HG03342 (cell line): ENCODE results near the gene ARL16.
A peak's percentile ranks its signal among the peaks of the same experiment; 100 is the strongest.

Experiments used
- ATAC-seq: cut with Tn5 transposase; IDR thresholded peaks from one replicate; pipeline ENCODE4 v1.9.1; 2021; ENCODE audit warnings: mild to moderate bottlenecking, moderate library complexity; ENCODE audit not compliant: unreplicated experiment

The ARL16 gene

GRCh38 chr17:81683584-81684441 lies at the start of gene ARL16, which contains the start of gene HGS:
ARL16 (minus strand) TSS chr17:81683797; CDS start chr17:81683753, 44 bp downstream.
HGS (plus strand) TSS chr17:81684011; CDS start chr17:81684067, 56 bp downstream.
- peak; percentile 95 for ATAC-seq

- no peak for ATAC-seq
Measured at GRCh38 chr17:81727324-81728031, 43.9 kb upstream of the ARL16 start.

GRCh38 chr17:81726004-81726403 lies 42.4 kb upstream of the ARL16 start:
- ATAC-seq = no peak

- ATAC-seq = no peak
Measured at GRCh38 chr17:81725439-81725838, 41.8 kb upstream of the ARL16 start.

GRCh38 chr17:81723651-81724209 lies 40.1 kb upstream of the ARL16 start:
- no peak for ATAC-seq

GRCh38 chr17:81722184-81723120 lies 38.9 kb upstream of the ARL16 start:
- ATAC-seq = no peak

- ATAC-seq = no peak
Measured at GRCh38 chr17:81720267-81721071, 36.9 kb upstream of the ARL16 start.

GRCh38 chr17:81719410-81720266 lies 36.0 kb upstream of the ARL16 start:
- ATAC-seq = no peak

- no peak for ATAC-seq
Measured at GRCh38 chr17:81717766-81718089, 34.1 kb upstream of the ARL16 start.

GRCh38 chr17:81717049-81717765 lies 33.6 kb upstream of the ARL16 start:
- no peak for ATAC-seq

GRCh38 chr17:81716674-81716996 lies 33.0 kb upstream of the ARL16 start:
- ATAC-seq = no peak

- no peak for ATAC-seq
Measured at GRCh38 chr17:81715872-81716673, 32.5 kb upstream of the ARL16 start.

GRCh38 chr17:81715107-81715871 lies 31.7 kb upstream of the ARL16 start:
- no peak for ATAC-seq

GRCh38 chr17:81714412-81715106 lies 31.0 kb upstream of the ARL16 start:
- ATAC-seq = no peak

GRCh38 chr17:81713556-81714411 lies 30.2 kb upstream of the ARL16 start:
- ATAC-seq = no peak
